HG02973 (cell line): ENCODE measurements around the gene CEP78.
A peak's percentile ranks its signal among the peaks of the same experiment; 100 is the strongest.

Experiments
- ATAC-seq: cut with Tn5 transposase; IDR thresholded peaks from one replicate; pipeline ENCODE4 v1.9.1; 2021; ENCODE audit warnings: moderate library complexity; ENCODE audit not compliant: unreplicated experiment

Gene CEP78

DNA sequence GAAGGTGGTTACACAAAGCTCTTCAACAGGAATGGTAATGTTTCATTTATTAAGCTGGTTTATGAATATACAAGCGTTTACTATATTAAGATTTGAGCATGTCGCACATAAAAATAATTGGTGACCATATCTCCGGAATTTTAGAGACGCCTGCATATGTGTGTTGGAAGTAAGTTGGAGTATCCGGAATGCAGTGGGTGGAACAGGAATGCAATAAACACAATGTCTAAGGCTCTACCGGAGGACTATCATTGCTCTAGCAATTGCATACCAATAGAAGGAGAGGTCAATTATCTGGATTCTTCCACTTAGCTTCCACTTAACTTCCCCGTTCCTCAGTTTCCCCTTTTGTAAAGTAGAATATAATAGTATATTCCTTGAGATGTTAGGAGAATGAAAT, 1.1 kb upstream of the CEP78 start:
- no peak for ATAC-seq

GRCh38 chr9:78235256-78235761, 566 bp upstream of the CEP78 start:
- ATAC-seq = no peak

DNA sequence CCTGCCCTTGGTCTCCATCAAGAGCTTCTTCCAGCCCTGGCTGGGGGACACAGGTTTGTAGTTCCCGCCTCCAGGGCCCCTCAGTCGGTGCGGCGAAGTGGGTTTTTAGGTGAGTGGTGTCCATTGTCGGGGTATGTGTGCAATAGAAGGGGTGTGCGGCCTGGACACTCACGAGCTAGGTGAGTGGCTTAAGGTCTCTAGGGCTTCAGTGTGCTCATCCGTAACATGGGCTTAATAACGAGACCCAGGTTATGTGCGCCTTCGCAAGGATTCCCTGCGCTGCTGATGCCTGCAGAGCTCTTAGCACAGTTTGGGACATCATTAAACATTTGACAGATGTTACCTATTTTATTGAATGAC, 656 bp downstream of the CEP78 start:
- peak; percentile 12 for ATAC-seq

DNA sequence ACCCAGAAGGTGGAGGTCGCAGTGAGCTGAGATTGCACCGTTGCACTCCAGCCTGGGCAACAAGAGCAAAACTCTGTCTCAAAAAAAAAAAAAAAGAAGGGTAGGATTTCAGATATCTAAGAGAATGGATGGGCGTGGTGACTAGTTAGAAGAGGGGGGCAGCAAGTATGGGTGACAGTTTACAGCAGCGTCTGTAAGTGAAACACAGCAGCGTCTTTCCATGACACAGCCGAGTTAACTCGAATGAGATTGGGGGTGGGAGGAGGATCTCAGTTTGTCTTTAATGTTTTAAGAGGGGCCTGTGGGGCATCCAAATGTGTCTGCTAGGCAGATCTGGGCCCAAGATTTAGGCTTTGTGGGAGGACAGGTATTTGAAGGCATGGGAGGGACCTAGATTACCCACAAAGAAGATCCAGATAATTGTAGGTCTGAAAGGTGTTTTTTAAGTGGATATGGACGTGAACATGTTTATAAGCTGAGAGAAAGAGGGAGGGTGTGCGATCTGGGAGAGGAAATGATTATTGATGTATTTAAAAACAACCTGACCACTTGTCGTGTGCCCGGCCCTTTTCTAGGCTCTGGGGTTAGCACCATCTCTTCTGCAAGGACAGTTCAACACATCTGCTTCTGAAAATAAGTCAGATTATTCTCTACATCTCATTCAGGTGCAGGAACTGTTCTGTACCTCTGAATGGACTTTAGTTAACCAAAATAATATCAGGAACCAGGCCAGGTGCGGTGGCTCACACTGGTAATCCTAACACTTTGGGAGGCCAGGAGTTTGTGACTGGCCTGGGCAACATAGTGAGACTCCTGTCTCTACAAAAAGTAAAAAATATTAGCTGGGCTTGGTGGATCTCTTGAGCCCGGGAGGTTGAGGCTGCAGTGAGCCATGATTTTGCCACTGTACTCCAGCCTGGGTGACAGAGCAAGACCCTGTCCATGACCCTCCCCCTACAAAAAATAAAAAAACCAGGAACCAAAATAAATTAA, 2.5 kb downstream of the CEP78 start:
- no peak for ATAC-seq

- no peak for ATAC-seq
Measured at GRCh38 chr9:78239506-78239905, 3.6 kb downstream of the CEP78 start.

- no peak for ATAC-seq
Measured at GRCh38 chr9:78242041-78242440, 6.2 kb downstream of the CEP78 start.

DNA sequence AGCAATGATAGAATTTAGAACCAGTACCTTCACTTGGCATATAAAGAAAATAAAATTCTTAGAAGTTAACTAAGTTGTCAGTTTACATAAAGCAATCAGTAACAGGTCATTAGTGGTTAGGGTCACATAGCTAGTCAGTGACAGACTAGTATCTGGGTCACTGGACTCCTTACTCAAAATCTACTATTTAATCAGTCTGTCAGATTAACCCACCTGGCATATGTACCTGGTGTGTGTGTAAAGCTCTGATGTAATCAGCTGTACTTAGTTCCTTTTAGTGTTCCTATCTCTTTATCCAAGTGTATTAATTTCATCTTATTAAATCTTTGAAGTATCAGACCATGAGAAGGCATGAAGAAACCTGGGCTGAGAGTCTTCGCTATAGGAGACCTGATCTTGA, 7.3 kb downstream of the CEP78 start:
- ATAC-seq = no peak

DNA sequence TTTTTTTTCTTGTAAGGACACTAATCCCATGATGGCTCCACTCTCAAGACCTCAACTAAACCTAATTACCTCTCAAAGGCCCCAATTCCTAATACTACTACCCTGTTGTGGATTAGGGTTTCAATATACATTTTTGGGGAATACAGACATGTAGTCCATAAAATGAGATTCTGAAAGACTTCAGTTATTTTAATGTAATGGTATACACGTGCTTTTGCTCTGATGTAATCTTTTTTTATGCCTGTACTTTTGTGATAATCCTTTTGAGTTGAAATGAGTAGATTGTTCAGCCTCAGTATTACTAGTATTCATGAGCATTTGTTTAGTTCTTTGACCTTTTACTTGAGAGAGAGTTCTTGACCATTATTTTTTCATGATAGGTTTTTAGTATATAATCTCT, 9.5 kb downstream of the CEP78 start:
- ATAC-seq = no peak

DNA sequence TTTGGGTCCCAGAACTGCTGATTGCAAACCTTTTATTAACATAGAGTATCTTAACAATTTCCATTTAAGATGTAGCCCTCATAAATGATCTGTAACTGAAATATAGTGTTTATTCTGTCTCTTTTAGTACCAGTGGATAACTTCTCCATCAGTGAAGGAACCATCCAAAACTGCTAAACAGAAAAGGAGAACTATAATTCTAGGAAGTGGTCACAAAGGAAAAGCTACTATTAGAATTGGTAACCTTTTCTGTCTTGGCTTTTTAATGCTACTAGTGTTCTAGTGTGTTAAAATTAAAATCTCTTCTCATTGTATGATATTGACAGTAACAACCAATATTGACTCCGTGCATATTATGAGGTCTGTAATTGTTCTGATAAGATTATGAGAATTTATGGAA, 12.8 kb downstream of the CEP78 start:
- ATAC-seq = no peak

- no peak for ATAC-seq
Measured at GRCh38 chr9:78249542-78249941, 13.7 kb downstream of the CEP78 start.

DNA sequence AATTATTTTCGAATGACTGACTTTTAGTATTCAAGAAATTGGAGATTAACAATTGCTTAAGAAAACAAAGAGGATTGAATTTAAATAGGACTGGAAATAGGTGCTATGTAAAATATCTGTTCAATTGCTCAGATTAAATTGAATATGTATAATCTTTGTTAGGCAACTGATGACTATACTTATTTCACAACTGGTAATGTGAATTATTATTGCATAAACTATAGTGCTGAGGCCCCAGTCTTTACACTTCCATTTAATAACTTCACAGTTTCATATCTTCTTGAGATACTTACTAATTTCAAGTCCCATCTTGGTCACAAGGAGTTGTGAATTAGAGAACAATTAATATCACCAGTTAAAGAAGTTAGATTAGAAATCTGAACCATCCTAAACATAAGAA, 16.7 kb downstream of the CEP78 start:
- ATAC-seq = no peak

- ATAC-seq = no peak
Measured at GRCh38 chr9:78253285-78253684, 17.4 kb downstream of the CEP78 start.

DNA sequence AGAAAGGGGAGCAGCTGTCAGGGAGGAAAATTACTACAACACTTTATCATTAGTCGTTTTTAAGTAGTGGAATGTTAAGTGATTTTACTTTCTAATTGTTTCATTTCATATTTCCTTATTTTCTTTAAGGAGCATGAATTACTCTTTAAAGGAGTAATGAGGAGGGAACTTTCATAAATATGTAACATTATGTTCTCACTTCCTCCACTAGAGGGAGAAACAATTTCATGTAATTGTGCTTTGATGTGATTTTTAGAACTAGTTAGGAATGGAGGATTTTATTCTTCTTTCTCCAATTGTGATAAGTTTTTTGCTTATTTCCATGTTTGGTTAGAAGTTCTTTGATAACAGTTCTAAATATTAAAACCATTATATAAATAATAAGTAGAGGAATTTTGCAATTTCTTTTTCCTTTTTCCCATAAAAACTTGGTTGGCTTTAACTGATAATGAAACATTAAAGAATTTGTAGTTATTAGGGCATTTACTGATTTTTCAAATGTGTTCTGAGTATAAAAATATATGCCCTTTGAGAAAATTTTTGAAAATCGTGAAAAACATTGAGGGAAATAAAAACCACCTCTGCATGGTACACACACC, 25.6 kb downstream of the CEP78 start:
- ATAC-seq = peak; percentile 54

- ATAC-seq = no peak
Measured at GRCh38 chr9:78262655-78263054, 26.8 kb downstream of the CEP78 start.

DNA sequence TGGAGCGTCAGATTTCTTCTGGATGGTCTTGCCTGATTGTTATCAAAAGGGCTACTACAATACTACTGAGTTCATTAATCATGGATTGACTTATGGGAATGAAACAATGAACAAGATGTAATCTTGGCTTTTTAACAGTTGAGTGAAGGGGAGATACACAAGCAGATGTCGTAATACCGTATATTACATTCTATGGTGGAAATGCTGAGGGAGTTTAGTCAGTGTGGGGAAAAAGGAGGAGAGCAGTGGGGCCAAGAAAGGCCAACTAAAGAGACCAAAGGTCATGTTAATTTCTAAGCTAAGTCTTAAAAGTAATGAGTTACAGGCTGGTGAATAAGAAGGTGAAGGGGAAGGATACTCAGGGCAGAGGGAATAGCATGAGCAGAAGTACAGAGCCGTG, 32.0 kb downstream of the CEP78 start:
- ATAC-seq = no peak

- no peak for ATAC-seq
Measured at GRCh38 chr9:78269784-78270183, 33.9 kb downstream of the CEP78 start.

- ATAC-seq = no peak
Measured at GRCh38 chr9:78272307-78272706, 36.4 kb downstream of the CEP78 start.

DNA sequence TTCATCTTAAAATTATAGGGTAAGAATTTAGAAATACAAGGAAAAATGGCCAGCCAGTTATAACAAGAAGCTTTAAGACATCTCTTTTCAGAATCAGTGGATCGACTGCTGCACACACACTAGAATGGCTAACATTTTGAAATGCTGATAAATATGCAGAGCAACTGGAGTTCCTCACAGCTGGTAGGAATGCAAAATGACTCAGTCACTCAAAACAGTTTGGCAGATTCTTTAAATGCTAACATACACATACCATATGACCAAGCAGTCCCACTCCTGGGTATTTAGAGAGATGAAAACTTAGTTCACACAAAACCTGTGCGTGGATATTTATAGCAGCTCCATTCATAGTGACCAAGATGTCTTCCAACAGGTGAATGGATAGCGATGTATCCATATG, 37.9 kb downstream of the CEP78 start:
- ATAC-seq = no peak

- ATAC-seq = no peak
Measured at GRCh38 chr9:78278177-78278777, 42.4 kb downstream of the CEP78 start.

- no peak for ATAC-seq
Measured at GRCh38 chr9:78278801-78279200, 42.9 kb downstream of the CEP78 start.

GRCh38 chr9:78280982-78281668, 45.2 kb downstream of the CEP78 start:
- ATAC-seq = no peak
